NCI-H2029 treated with DMSO at 0.1 percent for 48 hours (cell line): ENCODE results near the gene SPRR4.
"Not testable (repeated sequence)": the region's sequence is repeated elsewhere in the genome, so short reads cannot be mapped to it uniquely, and the experiment has no call there.

ENCODE experiments used
- DNase-seq: peaks from one replicate; lab custom pipeline; 2025; lab: John Stamatoyannopoulos, UW

The SPRR4 gene

DNA sequence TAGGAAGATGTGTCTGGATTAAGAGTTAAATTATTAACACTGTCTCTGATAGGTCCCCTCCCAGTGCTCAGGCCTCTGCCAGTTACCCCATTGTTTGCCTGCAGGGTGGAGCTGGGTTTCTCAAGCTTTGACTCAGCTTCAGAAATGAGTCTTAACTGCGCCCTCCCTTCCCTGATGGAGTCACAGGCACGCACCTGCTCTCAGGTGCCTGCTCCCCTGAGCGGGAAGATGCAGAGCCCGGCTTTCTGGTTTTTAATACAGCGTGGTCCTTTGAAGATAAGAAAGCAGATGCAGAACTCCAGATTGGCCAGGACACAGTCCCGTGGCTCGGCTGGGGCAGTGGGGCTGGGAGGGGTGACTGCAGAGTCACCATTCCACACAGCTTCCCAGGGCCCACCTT is 3.2 kb upstream of the SPRR4 start:
- DNase-seq: no peak

DNA sequence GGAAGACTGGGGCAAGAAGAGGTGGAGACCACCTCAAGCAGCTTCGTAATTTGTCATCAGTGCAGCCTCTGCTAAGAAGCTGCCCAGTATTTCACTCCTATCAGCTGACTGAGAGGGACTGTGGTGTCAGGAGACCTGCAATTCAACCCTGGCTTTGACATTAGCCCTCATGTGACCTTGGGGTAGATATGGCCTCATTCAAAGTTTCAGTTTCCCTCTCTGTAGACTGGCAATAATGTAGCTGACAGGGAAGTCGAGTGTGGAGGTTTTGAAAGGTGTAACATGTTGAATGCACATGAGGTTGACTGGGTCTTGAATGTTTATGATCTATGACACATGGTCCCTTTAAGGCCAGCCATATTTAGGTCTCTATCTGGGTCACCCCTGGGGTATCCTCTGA is 2.2 kb upstream of the SPRR4 start:
- no peak for DNase-seq

DNA sequence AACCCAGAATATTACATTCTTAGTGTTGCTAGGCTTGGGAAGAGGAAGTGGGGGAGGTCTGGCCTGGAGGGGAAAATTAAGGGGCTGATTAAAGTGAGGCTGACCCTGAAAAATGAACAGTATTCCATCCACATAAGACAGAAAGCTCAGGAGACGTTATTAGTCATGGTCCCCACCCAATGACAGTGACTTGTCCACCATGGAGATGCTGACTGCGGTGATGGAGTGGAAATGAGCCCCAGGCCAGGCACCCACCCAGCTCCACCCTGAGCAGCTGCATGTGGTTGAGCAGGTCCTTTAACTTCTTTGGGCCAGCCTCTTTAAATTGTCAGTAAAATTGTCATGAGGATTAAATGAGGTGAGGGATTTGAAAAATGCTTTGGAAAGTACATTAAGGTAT is 1.4 kb upstream of the SPRR4 start:
- DNase-seq: no peak

DNA sequence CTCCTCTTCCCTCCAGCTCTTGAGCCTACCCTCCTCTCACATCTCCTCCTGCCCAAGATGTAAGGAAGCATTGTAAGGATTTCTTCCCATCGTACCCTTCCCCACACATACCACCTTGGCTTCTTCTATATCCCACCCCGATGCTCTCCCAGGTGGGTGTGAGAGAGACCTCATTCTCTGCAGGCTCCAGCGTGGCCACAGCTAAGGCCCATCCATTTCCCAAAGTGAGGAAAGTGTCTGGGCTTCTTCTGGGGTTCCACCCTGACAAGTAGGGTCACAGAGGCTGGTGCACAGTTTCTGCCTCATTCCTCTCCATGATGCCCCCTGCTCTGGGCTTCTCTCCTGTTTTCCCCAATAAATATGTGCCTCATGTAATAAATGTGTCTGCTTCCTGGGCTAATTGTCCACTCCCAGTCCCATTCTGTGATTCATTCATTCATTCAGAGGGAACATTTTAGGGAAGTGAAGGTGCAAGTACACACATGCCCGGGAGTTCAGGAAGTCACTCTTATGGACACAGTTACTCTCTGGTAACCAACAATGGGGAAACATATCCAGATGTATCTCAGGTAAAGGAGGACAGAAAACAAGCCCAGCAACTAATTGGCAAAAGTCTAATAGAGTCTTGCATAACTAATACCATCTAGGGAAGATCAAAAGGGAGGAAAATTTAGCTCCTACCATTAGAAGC is 1.9 kb downstream of the SPRR4 start:
- no peak for DNase-seq

DNA sequence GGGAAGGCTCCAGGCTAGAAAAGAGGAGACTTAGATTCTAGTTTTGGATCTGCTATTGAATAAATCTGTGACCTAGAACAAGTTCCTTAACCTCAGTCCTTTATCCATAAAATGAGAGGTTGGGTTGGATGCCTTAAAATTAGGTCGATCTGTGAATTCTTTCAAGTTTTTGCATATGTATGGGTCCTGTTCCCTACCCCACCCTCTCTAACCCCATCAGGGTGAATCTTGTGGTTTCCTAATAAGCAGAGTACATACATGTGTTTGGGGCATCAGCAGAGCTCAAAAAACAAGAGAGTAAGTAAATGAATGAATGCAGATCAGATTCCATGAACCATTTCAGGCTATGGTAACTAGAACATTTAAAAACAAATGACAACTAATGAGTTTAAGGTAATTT is 6.2 kb downstream of the SPRR4 start:
- DNase-seq: no peak

DNA sequence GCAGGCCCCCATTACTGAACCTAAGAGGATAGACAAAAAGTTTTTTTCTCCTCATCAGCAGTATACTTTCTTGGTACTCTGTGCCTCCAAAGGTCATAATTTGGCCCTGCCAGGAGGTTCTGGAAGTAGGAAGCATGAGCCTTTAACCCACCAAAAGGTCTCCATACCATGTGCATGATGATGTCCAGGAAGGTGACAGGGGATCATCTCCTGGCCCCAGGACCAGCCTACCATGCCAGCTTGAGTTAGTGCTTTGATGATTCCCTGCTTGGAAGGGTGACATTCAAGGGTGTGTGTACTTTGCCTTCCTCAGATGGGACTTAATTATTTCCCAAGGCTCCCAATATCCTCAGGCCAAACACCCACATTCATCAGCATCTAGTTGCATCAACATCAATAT is 7.2 kb downstream of the SPRR4 start:
- DNase-seq: no peak

DNA sequence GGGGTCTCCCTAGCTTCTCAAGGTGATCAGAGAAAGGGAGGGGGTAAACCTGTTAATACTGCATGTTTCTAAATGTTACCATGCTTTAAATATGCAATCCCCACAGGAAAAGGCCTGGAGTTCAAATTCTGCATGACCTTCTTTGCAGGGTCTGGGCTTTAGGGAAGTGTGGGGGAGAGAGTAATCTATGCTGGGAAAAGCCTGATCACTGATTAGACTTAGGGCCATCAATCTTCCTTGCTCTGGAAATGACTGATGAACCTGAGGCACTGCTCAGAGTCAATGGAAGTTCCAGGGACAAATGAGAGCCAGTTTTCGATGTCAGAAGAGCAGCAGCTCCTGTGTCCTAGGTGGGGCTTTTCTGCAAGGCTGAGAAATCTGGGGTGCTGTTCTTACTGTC is 10.2 kb downstream of the SPRR4 start:
- no peak for DNase-seq

DNA sequence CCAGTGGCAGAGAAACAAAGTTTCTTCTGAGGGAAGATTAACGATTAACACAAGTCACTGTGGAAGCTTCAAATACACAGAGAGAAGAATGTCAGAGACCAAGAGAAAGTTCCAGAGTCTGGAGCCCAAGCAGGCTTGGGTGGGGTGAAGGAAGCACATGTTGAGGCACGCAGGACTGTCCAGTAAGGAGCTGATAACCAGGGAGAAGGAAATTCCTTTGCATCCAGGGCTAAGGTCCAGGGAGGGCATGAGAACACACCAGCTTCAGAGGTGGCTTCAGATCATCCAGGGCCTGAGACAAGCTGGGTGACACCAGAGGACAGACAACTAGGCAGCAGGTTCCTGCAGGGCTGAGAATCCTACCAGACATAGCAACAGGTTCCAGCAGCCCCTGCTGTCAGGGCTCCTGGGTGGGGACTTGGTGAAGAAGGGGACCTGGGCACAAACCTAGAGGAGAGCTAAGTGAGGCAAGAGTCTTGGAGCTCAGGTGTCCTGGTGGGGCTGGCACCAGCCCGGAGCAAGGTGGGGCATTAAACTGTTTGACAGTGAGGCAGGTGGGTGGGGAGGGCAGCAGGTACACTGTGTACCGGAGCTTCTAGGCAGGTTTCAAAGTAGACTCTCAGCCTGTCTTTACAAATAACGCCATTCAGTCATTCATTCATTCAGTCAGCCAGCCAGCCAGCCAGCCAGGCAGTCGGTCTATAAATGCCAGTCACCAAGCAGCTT is 10.9 kb downstream of the SPRR4 start:
- DNase-seq: no peak

DNA sequence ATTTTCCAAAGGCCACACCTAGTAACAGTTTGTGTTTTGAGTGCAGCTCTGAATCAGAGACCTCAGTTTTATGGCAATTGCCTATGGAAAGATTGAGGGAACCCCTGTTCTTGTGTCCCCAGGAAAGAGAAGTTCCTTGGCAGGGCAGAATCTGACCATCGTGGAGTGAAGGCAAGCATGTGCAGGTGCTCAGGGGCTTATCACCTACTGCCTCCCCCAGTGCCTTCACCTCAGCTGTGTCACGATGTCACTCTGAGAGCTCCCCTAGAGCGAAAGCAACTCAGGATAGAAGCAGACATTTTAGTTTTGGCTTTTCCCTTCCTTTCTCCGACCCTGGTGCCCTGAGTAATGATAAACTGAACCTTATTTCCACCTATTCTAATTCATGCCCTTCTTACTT is 11.6 kb downstream of the SPRR4 start:
- DNase-seq: no peak

DNA sequence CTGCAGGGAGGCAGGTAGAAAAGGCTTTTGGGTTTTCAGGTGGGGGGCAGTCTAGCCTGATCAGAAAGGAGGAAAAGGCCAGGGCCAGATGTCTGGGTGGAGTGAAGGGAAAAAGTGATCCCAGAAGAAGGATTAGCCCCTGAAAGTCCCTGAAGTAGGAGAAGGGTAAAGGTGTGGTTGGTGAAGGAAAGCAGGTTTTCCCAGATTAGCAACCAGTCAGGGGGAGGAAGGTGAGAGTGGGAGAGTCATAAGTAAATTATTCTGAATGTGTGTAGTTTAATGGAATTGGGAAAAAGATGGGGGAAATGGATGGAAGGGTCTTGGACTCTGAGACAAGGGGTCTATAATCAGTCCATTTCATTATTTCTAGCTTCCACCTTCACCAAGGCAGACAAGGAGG is 12.8 kb downstream of the SPRR4 start:
- DNase-seq: no peak

DNA sequence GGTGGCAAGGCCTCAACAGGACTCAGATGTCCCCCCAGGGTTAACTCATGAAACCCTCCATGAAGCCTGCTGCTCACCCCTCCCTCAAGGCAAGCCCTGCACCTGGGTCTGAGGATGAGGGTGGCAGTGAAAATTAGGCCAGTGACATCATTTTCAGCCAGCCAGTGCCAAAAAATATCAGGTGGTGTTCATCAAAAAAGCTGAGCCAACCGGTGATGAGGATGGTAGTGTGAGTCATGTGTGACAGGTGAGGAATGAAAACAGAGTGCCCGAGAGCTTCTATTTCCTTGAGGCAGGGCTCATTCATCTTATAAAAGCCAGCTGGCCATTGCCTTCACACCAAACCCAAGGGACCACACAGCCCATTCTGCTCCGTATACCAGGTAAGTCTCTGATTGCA is 13.3 kb downstream of the SPRR4 start, which contains the start of gene SPRR1A:
SPRR1A (plus strand) TSS at position 339 of the 400 bp plus-strand sequence. CDS start 1,150 bp downstream, outside the sequence.
- no peak for DNase-seq

DNA sequence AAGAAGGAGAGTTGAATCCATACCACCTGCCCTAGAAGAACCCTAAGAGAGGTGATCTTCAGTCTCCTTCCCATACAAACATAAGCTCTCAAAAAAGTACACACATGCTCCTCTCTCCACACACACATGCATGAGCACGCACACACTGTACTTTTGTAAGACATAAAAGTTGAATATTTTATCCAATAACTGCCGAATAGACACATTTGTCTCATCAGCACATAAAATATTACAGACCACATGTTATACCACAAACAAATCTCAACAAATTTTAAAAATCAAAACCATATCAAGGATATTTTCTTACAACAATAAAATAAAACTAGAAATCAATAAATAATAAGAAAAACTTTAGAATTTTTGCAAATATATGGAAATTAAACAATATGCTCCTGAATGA is 16.1 kb downstream of the SPRR4 start:
- no peak for DNase-seq

DNA sequence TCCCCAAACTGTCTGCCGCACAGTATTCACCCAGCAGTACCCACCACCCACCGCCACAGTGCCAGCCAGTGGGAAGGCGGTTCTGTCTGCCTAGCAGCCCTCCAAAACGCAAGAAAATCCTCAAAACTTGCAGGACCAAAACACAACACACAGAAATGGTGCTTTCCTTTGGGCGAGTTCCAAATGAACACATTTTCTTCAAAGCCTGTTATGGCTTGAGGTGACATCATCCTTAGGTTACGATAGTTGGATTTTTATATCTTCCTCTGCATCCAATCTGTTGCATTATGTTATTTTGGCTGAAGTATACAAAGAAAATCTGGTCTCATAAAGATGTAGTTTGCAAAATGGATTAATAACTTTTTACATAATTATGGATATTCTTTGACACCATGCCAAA is 22.7 kb downstream of the SPRR4 start:
- DNase-seq: no peak

DNA sequence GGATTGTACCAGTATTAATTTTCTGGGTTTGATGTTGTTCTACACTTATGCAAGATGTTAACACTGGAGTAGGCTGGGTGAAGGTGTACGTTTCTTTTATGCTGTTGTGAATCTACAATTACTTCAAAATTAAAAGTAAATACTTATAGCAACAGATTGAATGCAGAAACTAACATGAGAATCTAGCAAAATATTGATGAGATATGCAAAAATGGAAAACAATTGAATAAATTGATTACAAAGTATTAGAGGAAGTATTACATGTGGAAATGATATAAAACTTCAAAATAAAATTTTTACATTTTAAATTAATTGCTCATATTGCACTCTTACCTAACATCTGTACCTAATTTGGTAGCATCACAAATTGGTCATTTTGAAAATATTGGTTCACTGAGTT is 25.4 kb downstream of the SPRR4 start:
- DNase-seq: no peak

DNA sequence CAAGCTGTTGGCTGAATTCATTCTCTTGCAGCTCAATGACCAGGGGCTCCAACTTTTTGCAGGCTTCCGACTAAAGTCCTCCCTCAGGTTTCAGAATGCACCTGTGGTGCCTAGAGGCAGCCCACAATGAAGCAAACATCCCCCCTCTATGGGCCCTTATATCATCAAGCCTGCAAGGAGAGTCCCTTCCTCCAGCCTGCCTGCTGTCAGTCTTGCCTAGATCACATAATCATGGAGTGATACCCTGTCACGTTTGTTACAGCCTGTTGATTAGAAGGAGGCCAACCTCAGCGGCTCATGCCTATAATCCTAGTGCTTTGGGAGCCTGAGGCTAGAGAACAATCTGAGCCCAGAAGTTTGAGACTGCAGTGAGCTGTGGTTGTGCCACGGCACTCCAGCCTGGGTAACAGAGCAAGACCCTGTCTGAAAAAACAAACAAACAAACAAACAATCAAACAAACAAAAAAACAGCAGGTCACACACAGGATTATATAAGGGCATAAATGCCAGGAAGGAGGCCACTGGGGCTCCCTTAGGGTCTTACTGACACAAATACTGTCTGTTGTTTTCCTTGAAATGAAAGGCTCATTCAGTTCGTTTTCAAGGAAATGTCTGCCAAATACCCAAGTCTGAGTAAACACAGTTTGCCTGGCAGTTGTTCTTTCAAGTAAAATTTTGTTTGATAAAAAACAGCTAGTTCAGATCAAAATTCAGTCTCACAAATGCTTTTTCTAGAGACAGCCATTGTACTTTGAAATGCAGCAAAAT is 26.4 kb downstream of the SPRR4 start:
- no peak for DNase-seq

DNA sequence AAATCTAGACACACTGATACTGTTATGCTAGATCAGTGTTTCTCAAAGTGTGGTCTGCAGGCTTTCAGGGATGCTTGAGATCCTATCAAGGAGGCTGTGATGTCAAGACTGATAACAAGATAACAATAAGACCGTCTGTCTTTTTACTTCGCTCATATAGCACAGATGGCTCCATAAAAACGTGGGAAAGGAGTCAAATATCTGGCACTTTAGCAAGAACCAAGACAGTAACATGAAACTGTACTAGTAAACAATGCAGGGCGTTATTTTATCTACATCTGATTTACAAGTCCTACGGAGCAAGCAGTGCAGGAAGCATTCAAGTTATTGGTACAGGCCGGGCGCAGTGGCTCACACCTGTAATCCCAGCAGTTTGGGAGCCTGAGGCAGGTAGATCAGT is 27.5 kb downstream of the SPRR4 start:
- no peak for DNase-seq

DNA sequence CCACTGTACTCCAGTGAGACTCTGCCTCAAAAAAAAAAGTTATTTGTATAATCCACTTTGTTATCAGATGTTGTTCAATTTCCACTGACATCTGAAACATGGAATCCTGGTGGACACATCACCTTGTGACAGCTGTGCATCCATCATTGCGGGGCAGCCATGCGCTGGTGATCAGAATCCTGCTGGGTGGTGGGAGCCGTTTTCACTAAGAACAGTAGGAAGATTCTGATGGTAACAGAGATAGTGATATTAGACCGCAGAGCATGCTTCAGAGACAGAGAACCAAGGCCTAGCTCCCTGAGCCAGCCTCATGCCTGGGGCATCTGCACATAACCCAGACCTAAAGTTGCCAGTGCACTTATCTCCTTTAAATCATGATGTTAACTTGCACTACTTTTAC is 28.0 kb downstream of the SPRR4 start:
- no peak for DNase-seq

DNA sequence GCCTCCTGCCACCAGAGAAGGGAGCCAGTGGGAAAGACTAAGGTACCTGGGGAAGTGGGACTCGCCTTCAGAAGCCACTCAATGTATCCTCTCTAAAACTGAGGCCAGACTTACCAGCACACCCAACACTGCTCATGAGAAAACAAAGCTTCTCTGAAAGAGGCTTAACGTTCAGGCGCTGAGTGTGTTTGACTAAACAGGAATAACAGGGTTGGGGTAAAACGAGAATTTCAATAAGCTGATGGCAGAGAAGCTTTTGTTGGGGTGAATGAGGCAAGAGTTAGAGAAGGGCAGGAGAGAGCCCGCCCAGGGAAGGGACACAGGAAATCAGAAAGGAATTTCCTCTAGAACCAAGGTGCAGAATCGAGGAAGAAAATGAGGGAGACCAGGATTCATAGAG is 29.4 kb downstream of the SPRR4 start:
- DNase-seq: no peak

DNA sequence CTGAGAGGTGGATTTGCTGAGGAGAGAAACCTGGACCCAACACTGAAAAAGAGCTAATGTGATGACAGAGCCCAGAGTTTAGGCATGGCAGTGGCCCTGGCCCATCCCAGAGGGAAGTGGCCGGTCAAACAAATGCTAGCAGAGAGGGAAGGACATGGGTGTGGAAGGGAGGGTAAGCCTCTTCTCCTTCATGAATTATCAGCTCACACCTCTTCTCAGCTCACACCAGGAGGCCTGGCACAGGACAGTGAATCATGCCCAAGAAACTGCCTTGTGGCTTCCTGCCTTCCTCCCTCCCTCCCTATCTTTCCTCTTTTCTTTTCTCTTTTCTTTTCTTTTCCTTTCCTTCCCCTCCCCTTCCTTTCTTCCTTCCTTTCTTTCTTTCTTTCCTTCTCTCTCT is 29.8 kb downstream of the SPRR4 start:
- DNase-seq: no peak

DNA sequence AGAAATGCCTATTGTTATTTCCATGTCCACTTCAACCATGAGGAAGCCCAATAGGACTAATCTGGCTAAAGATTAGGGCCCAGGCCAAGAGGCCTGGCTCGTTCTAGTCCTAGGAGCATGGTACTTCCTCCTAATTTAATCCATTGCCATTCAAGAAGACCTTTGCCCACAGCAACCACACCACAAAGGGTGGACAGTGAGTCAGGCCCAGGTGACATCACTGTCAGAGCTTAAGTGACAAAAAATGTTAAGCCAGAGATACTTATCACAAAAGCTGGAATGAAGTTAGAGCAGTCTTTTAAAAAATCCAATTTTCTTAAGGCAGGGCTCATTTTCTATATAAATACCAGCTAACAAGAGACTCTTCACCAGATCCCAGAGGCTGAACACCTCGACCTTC is 30.9 kb downstream of the SPRR4 start, which contains the start of gene SPRR3:
SPRR3 (plus strand) TSS at position 368 of the 400 bp plus-strand sequence. CDS start 1,272 bp downstream, outside the sequence.
- DNase-seq: no peak

DNA sequence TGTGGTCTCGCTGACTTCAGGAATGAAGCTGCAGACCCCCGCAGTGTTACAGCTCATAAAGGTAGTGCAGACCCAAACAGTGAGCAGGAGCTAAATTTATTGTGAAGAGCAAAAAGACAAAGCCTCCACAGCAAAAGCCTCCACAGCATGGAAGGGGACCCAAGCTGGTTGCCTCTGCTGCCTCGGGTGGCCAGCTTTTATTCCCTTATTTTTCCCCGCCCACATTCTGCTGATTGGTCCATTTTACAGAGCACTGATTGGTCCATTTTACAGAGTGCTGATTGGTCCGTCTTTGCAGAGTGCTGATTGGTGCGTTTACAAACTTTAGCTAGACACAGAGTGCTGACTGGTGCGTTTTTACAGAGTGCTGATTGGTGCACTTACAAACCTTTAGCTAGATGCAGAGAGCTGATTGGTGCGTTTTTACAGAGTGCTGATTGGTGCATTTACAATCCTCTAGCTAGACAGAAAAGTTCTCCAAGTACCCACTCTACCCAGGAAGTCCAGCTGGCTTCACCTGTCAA is 40.8 kb downstream of the SPRR4 start:
- not testable (repeated sequence) for DNase-seq

DNA sequence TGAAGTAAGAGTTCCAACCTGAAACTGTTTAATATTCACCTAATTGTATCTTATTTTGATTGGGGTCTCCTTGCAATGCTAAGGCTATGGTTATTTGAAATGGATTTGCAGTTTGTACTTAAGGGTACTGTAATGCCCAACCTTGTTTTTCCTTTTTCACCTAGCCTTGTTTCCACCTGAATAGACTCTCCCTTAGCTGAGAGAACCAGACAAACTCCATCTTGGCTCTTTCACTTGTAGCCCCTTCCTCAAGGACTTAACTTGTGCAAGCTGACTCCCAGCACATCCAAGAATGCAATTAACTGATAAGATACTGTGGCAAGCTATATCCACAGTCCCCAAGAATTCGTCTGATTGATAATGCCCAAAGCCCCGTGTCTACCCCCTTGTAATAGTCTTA is 51.4 kb downstream of the SPRR4 start:
- not testable (repeated sequence) for DNase-seq
